Kidney tubule cell (primary cell): Measurements from ENCODE around the gene MEI1.
A peak's percentile ranks its signal among the peaks of the same experiment; 100 is the strongest.
"Not testable (repeated sequence)": the region's sequence is repeated elsewhere in the genome, so short reads cannot be mapped to it uniquely, and the experiment has no call there.

ENCODE experiments used
- DNase-seq: peaks from one replicate; pipeline ENCODE4 v3.0.0-alpha.2; 2018; ENCODE audit warnings: low spot score

The MEI1 gene

GRCh38 chr22:41822317-41823057 is 123.2 kb downstream of the MEI1 start:
- DNase-seq, result peak; percentile 93

GRCh38 chr22:41823797-41824196 is 124.5 kb downstream of the MEI1 start:
- no peak for DNase-seq

GRCh38 chr22:41825376-41825775 is 126.1 kb downstream of the MEI1 start:
- DNase-seq, result no peak

- no peak for DNase-seq
These were observed 126.7 kb downstream of the MEI1 start for GRCh38 chr22:41826021-41826420.

GRCh38 chr22:41826430-41827383 is 127.4 kb downstream of the MEI1 start:
- no peak for DNase-seq

GRCh38 chr22:41827671-41828070 is 128.4 kb downstream of the MEI1 start:
- DNase-seq, result no peak

GRCh38 chr22:41828516-41828915 is 129.2 kb downstream of the MEI1 start:
- no peak for DNase-seq

- DNase-seq, result no peak
These were observed 130.9 kb downstream of the MEI1 start for GRCh38 chr22:41830174-41830573.

- no peak for DNase-seq
These were observed 132.1 kb downstream of the MEI1 start for GRCh38 chr22:41831383-41831782.

GRCh38 chr22:41831828-41832552 is 132.7 kb downstream of the MEI1 start:
- peak; percentile 22 for DNase-seq

- DNase-seq, result peak; percentile 100
These were observed 133.5 kb downstream of the MEI1 start, which contains the start of gene SREBF2 for GRCh38 chr22:41832553-41833368. Gene SREBF2 (plus strand): TSS chr22:41833105. CDS start chr22:41833271, 166 bp downstream.

GRCh38 chr22:41833369-41834004 is 134.2 kb downstream of the MEI1 start:
- DNase-seq, result peak; percentile 30

- no peak for DNase-seq
These were observed 135.0 kb downstream of the MEI1 start for GRCh38 chr22:41834005-41834944.

GRCh38 chr22:41835462-41835861 is 136.2 kb downstream of the MEI1 start:
- DNase-seq, result not testable (repeated sequence)

GRCh38 chr22:41836551-41836950 is 137.2 kb downstream of the MEI1 start:
- peak; percentile 65 for DNase-seq

- DNase-seq, result no peak
These were observed 139.7 kb downstream of the MEI1 start for GRCh38 chr22:41838842-41839618.

GRCh38 chr22:41840216-41840615 is 140.9 kb downstream of the MEI1 start:
- no peak for DNase-seq

GRCh38 chr22:41841085-41841712 is 141.9 kb downstream of the MEI1 start:
- no peak for DNase-seq
